Stimulated activated naive CD8-positive, alpha-beta T cell treated with anti-CD3 and anti-CD28 coated beads, Interleukin-15, Interleukin-2, amounts not matched to agents 100 U/mL and 50 U/mL, for 24 hours (primary cell): ENCODE measurements around the gene KLRC3.
"Not testable (repeated sequence)": the region's sequence is repeated elsewhere in the genome, so short reads cannot be mapped to it uniquely, and the experiment has no call there.

Experiments
- ATAC-seq: fragments of 150-1000 bp; cut with Tn5 transposase; one replicate; pipeline ENCODE4 v1.10.0; 2021
- DNase-seq: peaks from one replicate; pipeline ENCODE4 v3.0.0; 2021

The KLRC3 gene

DNA sequence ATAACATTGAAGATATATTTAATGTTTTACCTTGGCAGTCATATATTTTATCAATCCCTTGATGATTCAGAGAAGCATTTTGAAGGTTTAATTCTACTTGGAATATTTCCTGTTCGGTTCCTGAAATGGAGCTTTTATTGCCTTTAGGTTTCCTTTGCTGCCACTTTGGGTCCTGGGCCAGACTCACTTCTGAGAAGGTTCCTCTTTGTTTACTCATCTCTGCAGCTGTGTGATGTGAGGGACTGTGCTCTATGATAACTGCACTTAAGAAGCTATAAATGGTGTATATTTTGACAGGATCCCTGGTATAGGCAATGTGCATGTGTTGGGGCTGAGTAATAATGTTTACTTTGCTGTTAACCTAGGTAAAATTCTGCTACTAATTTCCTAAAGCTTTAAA is at the start of gene KLRC3:
TSS of gene KLRC3 (minus strand) at position 262 of the 400 bp plus-strand sequence. CDS start at position 217, 45 bp downstream.
- DNase-seq, ATAC-seq: not testable (repeated sequence)

GRCh38 chr12:10469701-10470100 is 49.3 kb upstream of the KLRC3 start:
- DNase-seq (no peak), ATAC-seq (no peak)

DNA sequence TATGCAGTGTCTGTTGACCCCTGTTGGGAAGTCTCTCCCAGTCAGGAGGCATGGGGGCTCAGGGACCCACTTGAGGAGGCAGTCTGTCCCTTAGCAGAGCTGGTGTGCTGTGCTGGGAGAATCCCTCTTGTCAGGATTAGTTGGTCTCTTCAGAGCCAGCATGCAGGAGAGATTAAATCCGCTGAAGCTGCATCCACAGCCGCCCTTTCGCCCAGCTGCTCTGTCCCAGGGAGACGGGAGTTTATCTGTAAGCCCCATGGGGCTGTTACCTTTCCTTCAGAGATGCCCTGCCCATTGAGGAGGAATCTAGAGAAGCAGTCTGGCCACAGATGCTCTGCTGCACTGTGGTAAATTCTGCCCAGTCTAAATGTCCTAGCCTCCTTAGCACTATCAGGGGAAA is 45.9 kb upstream of the KLRC3 start:
- DNase-seq = no peak

DNA sequence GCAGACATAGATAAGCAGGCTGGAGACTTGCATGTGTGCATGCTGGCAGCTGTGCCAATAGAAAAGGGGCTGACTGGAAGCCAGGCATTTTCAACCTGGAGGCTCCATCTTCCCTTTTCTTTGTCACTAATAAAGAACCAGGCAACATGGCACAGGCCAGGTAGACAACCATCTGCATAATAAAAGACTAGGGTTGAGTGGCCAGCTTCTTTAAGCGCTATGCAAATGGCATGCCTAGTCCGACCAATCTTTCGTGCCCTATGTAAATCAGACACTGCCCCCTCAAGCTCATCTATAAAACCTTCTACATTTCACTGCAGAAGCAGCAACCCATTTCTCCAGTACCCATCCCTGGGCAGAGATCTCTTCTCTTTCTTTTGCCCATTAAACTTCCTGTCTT is 37.4 kb upstream of the KLRC3 start:
- ATAC-seq = no peak
- DNase-seq = no peak

More for the DNA sequence above, 45.9 kb upstream of the KLRC3 start:
- no peak for ATAC-seq

GRCh38 chr12:10456856-10457255 is 36.5 kb upstream of the KLRC3 start:
- ATAC-seq (no peak), DNase-seq (no peak)

- DNase-seq = no peak
- ATAC-seq = no peak
Measured at GRCh38 chr12:10455766-10456165, 35.4 kb upstream of the KLRC3 start.

- no peak for ATAC-seq
Measured at GRCh38 chr12:10454531-10454930, 34.1 kb upstream of the KLRC3 start.

GRCh38 chr12:10453156-10453555 is 32.8 kb upstream of the KLRC3 start, which contains the start of gene KLRC1:
TSS of gene KLRC1 (minus strand) at chr12:10453377. CDS start at chr12:10451156, 2,221 bp downstream.
- ATAC-seq (peak; percentile 75), DNase-seq (no peak)

More at GRCh38 chr12:10454531-10454930, 34.1 kb upstream of the KLRC3 start:
- DNase-seq = no peak

DNA sequence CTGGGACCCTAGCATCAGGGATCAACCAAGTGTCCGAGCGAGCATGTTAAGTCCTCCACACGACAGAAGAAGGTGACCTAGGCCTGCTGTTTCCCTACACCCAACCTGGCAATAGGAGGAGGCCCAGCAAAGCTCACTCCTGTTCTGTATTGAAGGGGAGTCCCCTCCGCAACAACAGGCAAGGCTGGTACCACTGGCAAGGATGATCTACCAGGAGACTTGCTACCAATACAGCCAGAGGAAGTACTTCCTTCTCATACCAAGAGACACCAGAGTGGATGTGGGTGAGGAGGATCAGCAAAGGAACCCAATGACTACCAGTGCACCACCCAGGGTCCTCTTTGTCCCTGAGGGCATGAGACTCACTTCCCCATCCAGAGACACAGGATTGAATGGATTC is 27.8 kb upstream of the KLRC3 start:
- ATAC-seq = no peak

DNA sequence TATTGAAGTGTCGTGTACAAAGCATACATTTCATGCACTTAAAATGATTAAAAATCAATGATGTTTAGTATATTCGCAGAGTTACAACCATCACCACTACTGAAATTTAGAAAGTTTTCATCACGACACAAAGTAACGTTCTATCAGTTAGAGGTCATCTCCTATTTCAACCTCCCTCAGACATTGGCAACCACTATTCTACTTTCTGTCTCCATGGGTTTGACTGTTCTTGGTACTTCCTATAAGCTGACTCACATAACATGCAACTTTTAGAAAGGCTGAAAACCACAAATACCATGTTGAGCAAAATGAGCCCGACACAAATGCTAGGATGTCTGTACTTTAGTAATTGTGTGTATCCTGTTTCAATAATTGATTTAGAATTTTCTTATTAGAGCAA is 25.7 kb upstream of the KLRC3 start:
- DNase-seq = not testable (repeated sequence)
- peak; percentile 96 for ATAC-seq

More for the DNA sequence above, 27.8 kb upstream of the KLRC3 start:
- DNase-seq = no peak

- ATAC-seq, DNase-seq: not testable (repeated sequence)
Measured at GRCh38 chr12:10441144-10441543, 20.7 kb upstream of the KLRC3 start.

DNA sequence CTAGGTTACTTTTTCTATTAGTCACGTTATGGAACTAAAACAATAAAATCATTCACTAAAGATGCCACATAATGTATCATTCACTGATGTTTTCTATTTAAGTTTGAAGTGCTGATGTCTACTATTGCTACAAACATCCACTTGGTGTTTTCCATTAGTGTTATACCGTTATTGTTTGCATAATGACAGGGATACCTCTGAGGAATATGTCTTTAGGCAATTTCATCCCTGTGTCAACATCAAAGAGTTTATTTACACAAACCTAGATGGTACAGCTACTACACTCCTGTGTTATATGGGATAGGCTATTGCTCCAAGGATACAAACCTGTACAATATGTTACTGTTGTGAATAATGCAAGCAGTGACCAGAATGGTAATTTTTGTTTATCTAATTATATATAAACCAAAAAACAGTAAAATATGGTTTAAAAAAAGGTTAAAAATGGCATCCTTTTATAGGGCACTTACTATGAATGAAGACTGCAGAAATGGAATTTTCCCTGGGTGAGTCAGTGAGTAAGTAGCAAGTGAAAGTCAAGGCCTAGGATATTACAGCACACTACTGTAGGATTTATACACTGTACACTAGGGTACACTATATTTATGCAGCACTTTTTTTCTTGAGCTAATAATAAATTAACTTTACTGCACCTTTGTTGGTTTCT is 19.3 kb upstream of the KLRC3 start:
- peak; percentile 69 for ATAC-seq
- not testable (repeated sequence) for DNase-seq

DNA sequence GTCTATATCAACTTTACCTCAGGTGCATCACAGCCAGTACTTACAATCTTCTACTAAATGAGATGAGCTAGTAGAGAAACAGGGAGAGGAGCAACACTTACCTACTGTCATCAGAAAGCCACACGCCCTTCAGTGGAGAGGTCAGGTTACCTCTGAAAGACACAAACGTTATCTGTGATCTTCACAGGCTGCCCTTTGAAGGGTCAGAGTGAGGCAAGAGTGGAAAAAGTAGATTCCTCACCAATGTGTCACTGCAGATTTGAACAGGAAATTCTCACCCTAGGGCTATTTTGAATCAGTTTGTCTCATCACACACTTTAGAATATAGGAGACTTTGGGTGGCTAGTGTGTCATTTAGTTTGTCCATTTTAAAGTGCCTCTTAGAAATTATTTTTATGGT is 17.2 kb upstream of the KLRC3 start:
- not testable (repeated sequence) for DNase-seq
- peak; percentile 87 for ATAC-seq

GRCh38 chr12:10435816-10436215 is 15.4 kb upstream of the KLRC3 start, which contains the start of gene KLRC2:
TSS of gene KLRC2 (minus strand) at chr12:10436010. CDS start at chr12:10435986, 24 bp downstream.
- DNase-seq = not testable (repeated sequence)

DNA sequence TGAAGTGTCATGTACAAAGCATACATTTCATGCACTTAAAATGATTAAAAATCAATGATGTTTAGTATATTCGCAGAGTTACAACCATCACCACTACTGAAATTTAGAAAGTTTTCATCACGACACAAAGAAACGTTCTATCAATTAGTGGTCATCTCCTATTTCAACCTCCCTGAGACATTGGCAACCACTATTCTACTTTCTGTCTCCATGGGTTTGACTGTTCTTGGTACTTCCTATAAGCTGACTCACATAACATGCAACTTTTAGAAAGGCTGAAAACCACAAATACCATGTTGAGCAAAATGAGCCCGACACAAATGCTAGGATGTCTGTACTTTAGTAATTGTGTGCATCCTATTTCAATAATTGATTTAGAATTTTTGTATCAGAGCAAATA is 10.2 kb upstream of the KLRC3 start:
- peak; percentile 83 for ATAC-seq
- DNase-seq = not testable (repeated sequence)

More at GRCh38 chr12:10435816-10436215, 15.4 kb upstream of the KLRC3 start, which contains the start of gene KLRC2:
- ATAC-seq = peak; percentile 36

DNA sequence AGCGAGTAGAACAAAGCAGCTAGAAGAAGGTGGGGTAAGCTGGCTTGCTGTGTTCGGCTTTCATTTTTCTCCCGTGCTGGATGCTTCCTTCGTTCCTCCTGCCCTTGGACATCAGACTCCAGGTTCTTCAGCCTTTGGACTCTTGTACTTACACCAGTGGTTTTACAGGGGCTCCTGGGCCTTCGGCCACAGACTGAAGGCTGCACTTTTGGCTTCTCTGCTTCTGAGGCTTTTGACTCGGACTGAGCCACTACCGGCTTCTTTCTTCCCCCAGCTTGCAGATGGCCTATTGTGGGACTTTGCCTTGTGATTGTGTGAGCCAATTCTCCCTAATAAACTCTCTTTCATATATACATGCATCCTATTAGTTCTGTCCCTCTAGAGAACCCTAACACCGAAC is 5.5 kb upstream of the KLRC3 start:
- not testable (repeated sequence) for ATAC-seq, DNase-seq

DNA sequence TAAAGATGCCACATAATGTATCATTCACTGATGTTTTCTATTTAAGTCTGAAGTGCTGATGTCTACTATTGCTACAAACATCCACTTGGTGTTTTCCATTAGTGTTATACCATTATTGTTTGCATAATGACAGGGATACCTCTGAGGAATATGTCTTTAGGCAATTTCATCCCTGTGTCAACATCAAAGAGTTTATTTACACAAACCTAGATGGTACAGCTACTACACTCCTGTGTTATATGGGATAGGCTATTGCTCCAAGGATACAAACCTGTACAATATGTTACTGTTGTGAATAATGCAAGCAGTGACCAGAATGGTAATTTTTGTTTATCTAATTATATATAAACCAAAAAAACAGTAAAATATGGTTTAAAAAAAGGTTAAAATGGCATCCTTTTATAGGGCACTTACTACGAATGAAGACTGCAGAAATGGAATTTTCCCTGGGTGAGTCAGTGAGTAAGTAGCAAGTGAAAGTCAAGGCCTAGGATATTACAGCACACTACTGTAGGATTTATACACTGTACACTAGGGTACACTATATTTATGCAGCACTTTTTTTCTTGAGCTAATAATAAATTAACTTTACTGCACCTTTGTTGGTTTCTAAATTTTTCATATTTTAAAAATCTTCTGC is 4.0 kb upstream of the KLRC3 start:
- ATAC-seq = peak; percentile 48
- DNase-seq = not testable (repeated sequence)

DNA sequence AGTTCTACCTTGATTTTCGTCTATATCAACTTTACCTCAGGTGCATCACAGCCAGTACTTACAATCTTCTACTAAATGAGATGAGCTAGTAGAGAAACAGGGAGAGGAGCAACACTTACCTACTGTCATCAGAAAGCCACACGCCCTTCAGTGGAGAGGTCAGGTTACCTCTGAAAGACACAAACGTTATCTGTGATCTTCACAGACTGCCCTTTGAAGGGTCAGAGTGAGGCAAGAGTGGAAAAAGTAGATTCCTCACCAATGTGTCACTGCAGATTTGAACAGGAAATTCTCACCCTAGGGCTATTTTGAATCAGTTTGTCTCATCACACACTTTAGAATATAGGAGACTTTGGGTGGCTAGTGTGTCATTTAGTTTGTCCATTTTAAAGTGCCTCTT is 1.8 kb upstream of the KLRC3 start:
- not testable (repeated sequence) for DNase-seq
- ATAC-seq = peak; percentile 99

- DNase-seq (no peak), ATAC-seq (peak; percentile 82)
Measured at GRCh38 chr12:10409392-10409791, 11.0 kb downstream of the KLRC3 start, which contains the start of gene KLRC4. TSS of gene KLRC4 (minus strand) at chr12:10409757. CDS start at chr12:10409575, 182 bp downstream.

- DNase-seq (no peak), ATAC-seq (no peak)
Measured at GRCh38 chr12:10408842-10409241, 11.6 kb downstream of the KLRC3 start.

DNA sequence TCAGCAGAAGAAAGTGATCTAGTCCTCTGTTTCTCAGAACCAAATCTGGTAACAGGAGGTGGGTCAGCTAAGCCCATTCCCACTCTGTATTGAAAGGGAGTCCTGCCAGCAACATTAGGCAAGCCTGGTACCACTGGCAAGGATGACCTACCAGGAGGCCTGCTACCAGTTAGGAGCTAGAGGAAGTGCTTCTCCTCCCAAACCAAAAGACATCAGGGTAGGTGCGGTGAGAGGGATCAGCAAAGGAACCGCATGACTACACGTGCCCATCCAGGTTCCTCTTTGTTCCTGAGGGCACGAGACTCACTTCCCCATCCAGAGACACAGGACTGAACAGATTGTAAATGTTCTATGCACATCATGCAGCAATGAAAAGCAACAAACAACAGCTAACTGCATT is 13.7 kb downstream of the KLRC3 start:
- DNase-seq (peak; percentile 30), ATAC-seq (no peak)

- ATAC-seq = peak; percentile 69
- DNase-seq = no peak
Measured at GRCh38 chr12:10405294-10405693, 15.1 kb downstream of the KLRC3 start.

DNA sequence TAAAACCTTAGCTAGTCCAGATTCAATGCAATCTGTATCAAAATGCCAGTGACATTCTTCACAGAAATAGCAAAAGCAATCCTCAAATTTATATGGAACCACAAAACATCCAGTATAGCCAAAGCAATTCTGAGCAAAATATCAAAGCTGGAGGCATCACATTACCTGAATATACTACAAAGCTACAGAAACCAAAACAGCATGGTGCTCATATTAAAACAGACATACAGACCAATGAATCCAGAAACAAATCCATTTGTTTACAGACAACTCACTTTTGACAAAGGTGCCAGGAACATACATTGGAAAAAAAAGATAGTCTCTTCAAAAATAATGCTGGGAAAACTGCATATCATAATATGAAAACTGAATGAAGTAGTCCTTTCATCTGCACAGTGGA is 15.6 kb downstream of the KLRC3 start:
- DNase-seq (no peak), ATAC-seq (no peak)
